AG04449 (cell line): ENCODE measurements around the gene OBSCN.

Experiments used
- CTCF ChIA-PET: fragments of 350-600 bp; formaldehyde crosslinking; extraction: SDS; loops from one replicate; lab custom pipeline; 2021; ENCODE audit warnings: antibody characterized with exemption; lab: Yijun Ruan, JAX
- POLR2A ChIA-PET: fragments of 400-600, 350-600 bp; formaldehyde crosslinking; extraction: SDS; loops from one replicate; lab custom pipeline; 2020; ENCODE audit warnings: antibody characterized with exemption, inconsistent platforms; lab: Yijun Ruan, JAX
- DNase-seq: peaks from one replicate; pipeline ENCODE4 v3.0.0-alpha.2; 2010; ENCODE audit warnings: low read depth, low spot score
- H3K4me3 ChIP-seq: 2 replicates; pipeline ENCODE4 v1.5.1; 2011; ENCODE audit warnings: low read depth, mild to moderate bottlenecking, control low read depth, low read length
- TF ChIP-seq, protein P1 (sequence below): IDR thresholded peaks from one replicate; pipeline ENCODE4 v1.5.1; 2011; ENCODE audit warnings: mild to moderate bottlenecking, moderate library complexity, low read length, control low read depth, inconsistent platforms; ENCODE audit not compliant: insufficient read depth; ENCODE audit errors: missing control alignments

OBSCN gene

DNA sequence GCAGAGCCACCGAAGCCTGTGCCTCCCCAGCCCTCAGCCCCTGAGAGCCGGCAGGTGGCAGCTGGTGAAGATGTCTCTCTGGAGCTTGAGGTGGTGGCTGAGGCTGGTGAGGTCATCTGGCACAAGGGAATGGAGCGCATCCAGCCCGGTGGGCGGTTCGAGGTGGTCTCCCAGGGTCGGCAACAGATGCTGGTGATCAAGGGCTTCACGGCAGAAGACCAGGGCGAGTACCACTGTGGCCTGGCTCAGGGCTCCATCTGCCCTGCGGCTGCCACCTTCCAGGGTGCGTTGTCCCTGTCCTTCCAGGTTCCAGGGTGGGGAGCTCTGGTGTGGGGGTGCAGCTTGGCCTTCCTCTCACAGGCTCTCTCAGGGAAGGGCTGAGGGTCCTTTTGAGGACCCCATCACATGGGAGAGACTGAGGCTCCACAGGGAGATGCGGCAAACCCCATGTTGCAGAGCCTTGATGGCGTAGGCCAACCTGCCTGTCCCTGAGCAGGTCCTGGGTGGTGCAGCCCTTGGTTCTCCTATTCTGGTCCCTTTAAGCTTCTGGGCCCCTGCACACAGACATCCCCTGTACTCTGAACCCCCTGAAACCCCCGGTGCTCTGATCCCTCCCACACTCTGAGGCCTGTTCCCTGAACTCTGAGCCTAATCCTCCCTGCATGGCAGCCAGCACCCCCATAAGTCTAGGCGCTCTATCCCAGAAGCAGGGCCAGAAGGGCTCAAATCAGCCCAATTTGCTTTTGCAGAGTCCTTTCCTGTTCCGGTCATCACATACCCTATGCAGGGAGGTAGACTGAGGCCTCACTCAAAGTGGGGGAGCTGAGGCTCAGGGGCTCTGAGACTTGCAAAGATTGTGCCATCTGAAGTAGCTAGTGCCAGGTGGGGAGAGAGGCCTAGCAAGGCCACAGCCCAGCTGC lies 110.3 kb downstream of the OBSCN start:
- DNase-seq = no peak
- TF ChIP-seq, protein P1, sequence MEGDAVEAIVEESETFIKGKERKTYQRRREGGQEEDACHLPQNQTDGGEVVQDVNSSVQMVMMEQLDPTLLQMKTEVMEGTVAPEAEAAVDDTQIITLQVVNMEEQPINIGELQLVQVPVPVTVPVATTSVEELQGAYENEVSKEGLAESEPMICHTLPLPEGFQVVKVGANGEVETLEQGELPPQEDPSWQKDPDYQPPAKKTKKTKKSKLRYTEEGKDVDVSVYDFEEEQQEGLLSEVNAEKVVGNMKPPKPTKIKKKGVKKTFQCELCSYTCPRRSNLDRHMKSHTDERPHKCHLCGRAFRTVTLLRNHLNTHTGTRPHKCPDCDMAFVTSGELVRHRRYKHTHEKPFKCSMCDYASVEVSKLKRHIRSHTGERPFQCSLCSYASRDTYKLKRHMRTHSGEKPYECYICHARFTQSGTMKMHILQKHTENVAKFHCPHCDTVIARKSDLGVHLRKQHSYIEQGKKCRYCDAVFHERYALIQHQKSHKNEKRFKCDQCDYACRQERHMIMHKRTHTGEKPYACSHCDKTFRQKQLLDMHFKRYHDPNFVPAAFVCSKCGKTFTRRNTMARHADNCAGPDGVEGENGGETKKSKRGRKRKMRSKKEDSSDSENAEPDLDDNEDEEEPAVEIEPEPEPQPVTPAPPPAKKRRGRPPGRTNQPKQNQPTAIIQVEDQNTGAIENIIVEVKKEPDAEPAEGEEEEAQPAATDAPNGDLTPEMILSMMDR = no peak
- ChIA-PET CTCF (no interaction called here), POLR2A (no interaction called here)
- no peak overlapping the region for H3K4me3 ChIP-seq

DNA sequence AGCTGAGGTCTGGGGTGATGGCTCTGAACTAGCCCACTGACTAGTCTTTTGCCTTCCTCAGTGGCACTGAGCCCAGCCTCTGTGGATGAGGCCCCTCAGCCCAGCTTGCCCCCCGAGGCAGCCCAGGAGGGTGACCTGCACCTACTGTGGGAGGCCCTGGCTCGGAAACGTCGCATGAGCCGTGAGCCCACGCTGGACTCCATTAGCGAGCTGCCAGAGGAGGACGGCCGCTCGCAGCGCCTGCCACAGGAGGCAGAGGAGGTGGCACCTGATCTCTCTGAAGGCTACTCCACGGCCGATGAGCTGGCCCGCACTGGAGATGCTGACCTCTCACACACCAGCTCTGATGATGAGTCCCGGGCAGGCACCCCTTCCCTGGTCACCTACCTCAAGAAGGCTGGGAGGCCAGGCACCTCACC lies 111.0 kb downstream of the OBSCN start:
- ChIA-PET POLR2A (no interaction called here), CTCF (no interaction called here)
- no peak overlapping the region for H3K4me3 ChIP-seq
- TF ChIP-seq, protein P1 = no peak
- DNase-seq = no peak

DNA sequence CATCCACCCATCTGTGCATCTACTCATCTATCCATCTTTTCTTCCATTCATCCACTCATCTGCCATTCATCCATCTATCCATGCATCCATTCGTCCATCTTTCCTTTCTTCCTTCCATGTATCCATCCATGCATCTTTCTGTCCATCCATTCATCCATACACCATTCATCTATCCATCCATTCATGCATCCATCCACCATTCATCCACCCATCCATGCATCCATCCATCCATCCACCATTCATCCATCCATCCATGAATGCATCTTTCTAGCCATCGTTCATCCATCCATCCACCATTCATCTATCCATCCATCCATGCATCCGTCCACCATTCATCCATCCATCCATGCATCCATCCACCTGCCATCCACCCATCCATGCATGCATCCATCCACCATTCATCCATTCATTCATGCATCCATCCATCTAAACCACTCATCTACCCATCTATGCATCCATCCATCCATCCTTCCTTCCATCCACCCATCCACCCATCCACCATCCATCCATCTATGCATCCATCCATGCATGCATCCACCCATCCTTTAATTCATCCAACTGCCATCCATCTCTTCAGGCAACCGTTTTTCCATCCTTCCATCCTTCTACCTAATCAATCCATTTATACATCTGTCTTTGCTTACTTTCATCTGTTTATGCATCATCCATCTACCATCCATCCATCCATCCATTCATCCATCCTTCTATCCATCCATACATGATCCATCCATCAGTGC lies 111.7 kb downstream of the OBSCN start:
- TF ChIP-seq, protein P1 = no peak
- CTCF ChIA-PET = no interaction called here
- no peak overlapping the region for H3K4me3 ChIP-seq
- POLR2A ChIA-PET = no interaction called here
- no peak for DNase-seq

DNA sequence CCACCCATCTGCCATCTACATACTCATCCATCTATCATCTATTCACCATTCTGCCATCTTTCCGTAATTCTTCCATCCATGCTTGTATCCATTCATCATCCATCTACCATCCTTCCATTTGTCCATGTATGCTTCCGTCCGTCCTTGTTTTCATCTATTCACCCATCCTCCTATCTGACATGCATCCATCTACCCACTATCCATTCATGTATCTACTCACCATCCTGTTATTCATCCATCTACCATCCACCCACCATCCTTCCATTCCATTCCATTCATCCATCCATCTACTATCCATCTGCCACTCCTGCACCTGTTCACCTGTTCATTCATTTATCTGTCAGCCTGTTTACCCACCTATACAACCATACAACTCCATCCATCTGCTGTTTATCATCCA lies 112.5 kb downstream of the OBSCN start:
- ChIA-PET CTCF (no interaction called here), POLR2A (no interaction called here)
- no peak for DNase-seq
- H3K4me3 ChIP-seq = no peak overlapping the region
- TF ChIP-seq, protein P1 = no peak

DNA sequence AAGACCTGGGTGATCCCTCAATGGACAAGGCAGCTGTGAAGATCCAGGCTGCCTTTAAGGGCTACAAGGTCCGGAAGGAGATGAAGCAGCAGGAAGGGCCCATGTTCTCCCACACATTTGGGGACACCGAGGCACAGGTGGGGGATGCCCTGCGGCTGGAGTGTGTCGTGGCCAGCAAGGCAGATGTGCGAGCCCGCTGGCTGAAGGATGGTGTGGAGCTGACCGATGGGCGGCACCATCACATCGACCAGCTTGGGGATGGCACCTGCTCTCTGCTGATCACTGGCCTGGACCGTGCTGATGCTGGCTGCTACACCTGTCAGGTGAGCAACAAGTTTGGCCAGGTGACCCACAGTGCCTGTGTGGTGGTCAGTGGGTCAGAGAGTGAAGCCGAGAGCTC lies 113.6 kb downstream of the OBSCN start:
- TF ChIP-seq, protein P1 = no peak
- POLR2A ChIA-PET = no interaction called here
- CTCF ChIA-PET = no interaction called here
- DNase-seq = no peak
- H3K4me3 ChIP-seq = no peak overlapping the region

DNA sequence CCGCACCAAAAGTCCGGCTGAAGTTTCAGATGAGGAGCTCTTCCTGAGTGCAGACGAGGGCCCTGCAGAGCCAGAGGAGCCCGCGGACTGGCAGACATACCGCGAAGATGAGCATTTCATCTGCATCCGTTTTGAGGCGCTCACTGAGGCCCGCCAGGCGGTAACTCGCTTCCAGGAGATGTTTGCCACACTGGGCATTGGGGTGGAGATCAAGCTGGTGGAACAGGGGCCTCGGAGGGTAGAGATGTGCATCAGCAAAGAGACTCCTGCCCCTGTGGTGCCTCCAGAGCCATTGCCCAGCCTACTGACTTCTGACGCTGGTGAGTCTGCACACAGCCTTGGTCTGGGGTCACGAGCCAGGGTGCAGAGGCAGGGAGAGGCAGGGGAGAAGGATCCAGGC lies 114.1 kb downstream of the OBSCN start:
- POLR2A ChIA-PET = no interaction called here
- H3K4me3 ChIP-seq = no peak overlapping the region
- no peak for DNase-seq
- TF ChIP-seq, protein P1 = no peak
- CTCF ChIA-PET = no interaction called here
